Measurements from ENCODE around the gene REM2.

DNA sequence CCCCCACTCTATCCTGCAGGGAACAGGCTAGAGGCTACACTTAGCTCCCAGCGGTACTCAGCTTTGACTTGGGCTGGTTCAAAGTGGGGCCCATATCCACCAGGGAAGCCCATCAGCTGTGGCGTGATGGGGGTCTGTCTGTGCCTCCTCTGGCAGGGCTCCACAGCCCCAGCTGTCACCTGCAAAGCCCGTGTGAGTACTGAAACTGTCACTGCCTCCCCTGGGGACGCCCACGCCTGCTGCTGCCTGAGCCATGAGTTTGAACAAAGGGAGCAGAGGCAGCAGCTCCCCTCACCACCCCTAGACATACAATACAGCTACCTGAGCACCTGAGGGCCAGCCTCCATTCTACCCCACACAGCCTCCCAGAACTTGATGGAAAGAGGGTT, 5.0 kb downstream of the REM2 start:
- TF ChIP-seq POLR2A (IDR thresholded peaks at IDR 0.05; ENCODE audit: low read depth, low read length): no peak
- TF ChIP-seq CTCF (conservative IDR thresholded peaks at IDR 0.05; ENCODE audit: low read depth, low read length): no peak
- TF ChIP-seq USF2 (IDR thresholded peaks at IDR 0.05; ENCODE audit: low read depth, low read length): no peak
- no peak for TF ChIP-seq MAFK (IDR thresholded peaks at IDR 0.05; ENCODE audit: low read depth, low read length)
- no peak for TF ChIP-seq BHLHE40 (IDR thresholded peaks at IDR 0.05; ENCODE audit: low read depth, low read length)
